ENCODE data around the gene PRKG1. TPM values are rescaled to one million over a fixed set of nuclear protein-coding genes. Genes with fewer than 3 reads are reported as not detected.

Gene PRKG1
- total RNA-seq, 5 donors from 2014 or later (not counting 1 experiment from before 2014, with no cell fraction given): 0.03 to 0.26 (median 0.19) TPM; not detected in 1

DNA sequence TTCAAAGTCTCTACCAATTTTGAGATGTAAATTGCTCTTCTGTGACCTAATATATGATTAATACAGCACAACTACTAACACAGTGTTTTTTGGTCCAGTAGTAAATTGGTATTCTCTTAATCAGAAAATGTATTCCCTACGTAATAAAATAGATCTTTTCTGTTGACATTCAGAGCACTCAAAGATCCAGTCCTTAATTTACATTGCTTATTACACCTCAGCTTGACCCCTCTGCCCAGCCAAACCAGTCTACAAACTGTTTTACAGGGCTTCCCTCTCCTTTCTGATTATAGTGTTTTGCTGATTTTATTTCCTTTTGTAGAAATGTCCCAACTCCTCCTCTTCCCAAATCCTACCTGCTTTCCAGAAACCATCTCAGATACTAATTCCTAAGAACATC, 293.4 kb downstream of the PRKG1 start:
- no peak overlapping the region for H3K27ac Mint-ChIP-seq
- Histone ChIP-seq H3K36me3 (ENCODE audit: control insufficient read depth in 2 of 2, extremely low read depth in 1 of 2, insufficient read depth in 1 of 2, low read length in 1 of 2) (no peaks in the 10 kb centered on the region), H3K9me3 (no peaks in the 10 kb centered on the region), H3K27me3 (replicated peaks in 1 of 2; ENCODE audit: control insufficient read depth in 2 of 2, extremely low read depth in 1 of 2, insufficient read depth in 2 of 2, low read length in 1 of 2) (no peaks in the 10 kb centered on the region), H3K27ac (ENCODE audit: low read length) (no peak overlapping the region), H3K4me1 (ENCODE audit: control insufficient read depth in 1 of 2, extremely low read depth in 1 of 2, insufficient read depth in 2 of 2, low read length in 2 of 2) (no peaks in the 10 kb centered on the region), H3K4me3 (ENCODE audit: control insufficient read depth in 1 of 2, extremely low read depth in 1 of 2, low read length in 1 of 2) (no peak overlapping the region)
- H3K9me3 Mint-ChIP-seq: no peaks in the 10 kb centered on the region
- ChIA-PET POLR2A (no interaction called here), CTCF (no interaction called here)
- no peaks in the 10 kb centered on the region for H3K4me1 Mint-ChIP-seq
- H3K27me3 Mint-ChIP-seq: no peaks in the 10 kb centered on the region
- H3K4me3 Mint-ChIP-seq: no peak overlapping the region
- ATAC-seq (replicated peaks in 1 of 4) (no peak), DNase-seq (no peak)
- H3K36me3 Mint-ChIP-seq: no peaks in the 10 kb centered on the region
- no CpG with 5 or more reads among the region's 1 CpG for WGBS (ENCODE audit: insufficient coverage)

DNA sequence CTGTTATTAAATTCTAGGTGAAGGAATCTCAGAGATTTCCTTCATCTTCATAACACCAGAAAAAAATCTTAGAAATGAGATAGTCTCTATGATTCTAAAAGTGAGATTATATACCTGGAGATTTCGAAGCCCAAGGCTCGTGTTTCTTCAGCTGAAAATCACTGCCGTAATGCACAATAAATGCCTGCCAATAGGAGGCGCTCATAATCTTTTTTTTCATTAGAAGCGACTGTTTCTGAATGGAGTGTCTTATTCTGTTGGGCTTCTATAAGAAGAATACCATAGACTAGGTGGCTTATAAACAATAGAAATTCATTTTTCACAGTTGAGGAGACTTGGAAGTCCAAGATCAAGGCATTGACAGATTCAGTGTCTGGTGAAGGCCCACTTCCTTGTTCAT, 294.7 kb downstream of the PRKG1 start:
- WGBS (ENCODE audit: insufficient coverage): 83% methylated on average over 4 of the region's 5 CpGs
- CTCF ChIA-PET: no interaction called here
- Mint-ChIP-seq H3K4me3 (no peak overlapping the region), H3K4me1 (no peaks in the 10 kb centered on the region), H3K36me3 (no peaks in the 10 kb centered on the region), H3K27ac (no peak overlapping the region), H3K9me3 (no peaks in the 10 kb centered on the region), H3K27me3 (no peaks in the 10 kb centered on the region)
- no peak overlapping the region for H3K4me3 ChIP-seq (ENCODE audit: control insufficient read depth in 1 of 2, extremely low read depth in 1 of 2, low read length in 1 of 2)
- no peaks in the 10 kb centered on the region for H3K27me3 ChIP-seq (replicated peaks in 1 of 2; ENCODE audit: control insufficient read depth in 2 of 2, extremely low read depth in 1 of 2, insufficient read depth in 2 of 2, low read length in 1 of 2)
- H3K36me3 ChIP-seq (ENCODE audit: control insufficient read depth in 2 of 2, extremely low read depth in 1 of 2, insufficient read depth in 1 of 2, low read length in 1 of 2): no peaks in the 10 kb centered on the region
- no peak overlapping the region for H3K27ac ChIP-seq (ENCODE audit: low read length)
- no peaks in the 10 kb centered on the region for H3K4me1 ChIP-seq (ENCODE audit: control insufficient read depth in 1 of 2, extremely low read depth in 1 of 2, insufficient read depth in 2 of 2, low read length in 2 of 2)
- ATAC-seq (replicated peaks in 1 of 4) (no peak), DNase-seq (no peak)
- no peaks in the 10 kb centered on the region for H3K9me3 ChIP-seq
- POLR2A ChIA-PET: no interaction called here

DNA sequence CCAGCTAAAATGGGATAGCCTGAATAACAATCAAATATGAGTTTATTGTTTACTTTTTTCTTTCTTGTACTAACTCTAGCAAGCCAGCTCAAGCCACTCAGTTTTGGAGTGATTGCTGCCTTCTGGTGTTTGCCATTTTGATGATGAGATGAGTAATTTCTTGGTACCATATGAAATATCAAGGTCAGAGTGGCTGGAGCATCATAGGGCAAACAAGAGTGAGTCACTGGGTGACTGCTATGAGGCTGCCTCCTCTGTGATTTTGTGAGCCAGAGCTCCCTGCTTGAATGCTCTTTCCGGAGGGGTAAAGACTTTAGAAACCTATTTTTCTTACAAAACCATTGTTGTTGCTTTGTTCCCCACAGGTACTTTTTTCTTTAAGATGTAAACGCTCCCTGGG, 295.6 kb downstream of the PRKG1 start:
- ChIA-PET POLR2A (no interaction called here), CTCF (no interaction called here)

DNA sequence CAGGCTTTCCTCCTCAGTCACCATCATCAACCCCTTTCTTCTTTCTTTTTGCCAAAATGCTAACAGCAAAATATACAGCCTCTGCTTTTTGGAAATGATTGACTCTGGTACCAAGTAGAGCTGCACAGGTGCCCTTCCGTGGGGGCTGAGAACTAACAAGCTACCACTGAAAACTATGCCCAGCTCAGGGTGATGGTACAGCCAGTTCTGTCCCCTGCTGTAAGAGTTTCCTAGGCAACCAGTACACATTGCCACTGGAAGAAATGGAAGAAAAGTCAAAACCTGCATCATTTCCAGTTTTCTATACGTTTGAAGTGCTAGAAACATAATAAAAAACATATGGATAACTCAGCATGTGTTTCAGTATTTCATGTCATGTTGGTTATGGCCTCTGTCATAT, 297.5 kb downstream of the PRKG1 start:
- Histone ChIP-seq H3K36me3 (ENCODE audit: control insufficient read depth in 2 of 2, extremely low read depth in 1 of 2, insufficient read depth in 1 of 2, low read length in 1 of 2) (no peaks in the 10 kb centered on the region), H3K27ac (ENCODE audit: low read length) (no peak overlapping the region), H3K9me3 (no peaks in the 10 kb centered on the region), H3K4me3 (ENCODE audit: control insufficient read depth in 1 of 2, extremely low read depth in 1 of 2, low read length in 1 of 2) (no peak overlapping the region), H3K4me1 (ENCODE audit: control insufficient read depth in 1 of 2, extremely low read depth in 1 of 2, insufficient read depth in 2 of 2, low read length in 2 of 2) (no peaks in the 10 kb centered on the region), H3K27me3 (replicated peaks in 1 of 2; ENCODE audit: control insufficient read depth in 2 of 2, extremely low read depth in 1 of 2, insufficient read depth in 2 of 2, low read length in 1 of 2) (no peaks in the 10 kb centered on the region)
- DNase-seq (no peak), ATAC-seq (replicated peaks in 1 of 4) (no peak)
- CTCF ChIA-PET: no interaction called here
- H3K36me3 Mint-ChIP-seq: no peaks in the 10 kb centered on the region
- no peaks in the 10 kb centered on the region for H3K9me3 Mint-ChIP-seq
- H3K27ac Mint-ChIP-seq: no peak overlapping the region
- no peak overlapping the region for H3K4me3 Mint-ChIP-seq
- 78% methylated on average over 1 of the region's 2 CpGs for WGBS (ENCODE audit: insufficient coverage)
- H3K27me3 Mint-ChIP-seq: no peaks in the 10 kb centered on the region
- POLR2A ChIA-PET: no interaction called here
- H3K4me1 Mint-ChIP-seq: no peaks in the 10 kb centered on the region

More for the DNA sequence above, 295.6 kb downstream of the PRKG1 start:
- Mint-ChIP-seq H3K27me3 (no peaks in the 10 kb centered on the region), H3K27ac (no peak overlapping the region), H3K9me3 (no peaks in the 10 kb centered on the region), H3K4me1 (no peaks in the 10 kb centered on the region), H3K4me3 (no peak overlapping the region), H3K36me3 (no peaks in the 10 kb centered on the region)
- no peak for ATAC-seq (replicated peaks in 1 of 4)
- no CpG with 5 or more reads among the region's 2 CpGs for WGBS (ENCODE audit: insufficient coverage)
- H3K27ac ChIP-seq (ENCODE audit: low read length): no peak overlapping the region
- H3K36me3 ChIP-seq (ENCODE audit: control insufficient read depth in 2 of 2, extremely low read depth in 1 of 2, insufficient read depth in 1 of 2, low read length in 1 of 2): no peaks in the 10 kb centered on the region
- no peaks in the 10 kb centered on the region for H3K4me1 ChIP-seq (ENCODE audit: control insufficient read depth in 1 of 2, extremely low read depth in 1 of 2, insufficient read depth in 2 of 2, low read length in 2 of 2)
- H3K27me3 ChIP-seq (replicated peaks in 1 of 2; ENCODE audit: control insufficient read depth in 2 of 2, extremely low read depth in 1 of 2, insufficient read depth in 2 of 2, low read length in 1 of 2): no peaks in the 10 kb centered on the region
- no peaks in the 10 kb centered on the region for H3K9me3 ChIP-seq
- DNase-seq: no peak
- H3K4me3 ChIP-seq (ENCODE audit: control insufficient read depth in 1 of 2, extremely low read depth in 1 of 2, low read length in 1 of 2): no peak overlapping the region

DNA sequence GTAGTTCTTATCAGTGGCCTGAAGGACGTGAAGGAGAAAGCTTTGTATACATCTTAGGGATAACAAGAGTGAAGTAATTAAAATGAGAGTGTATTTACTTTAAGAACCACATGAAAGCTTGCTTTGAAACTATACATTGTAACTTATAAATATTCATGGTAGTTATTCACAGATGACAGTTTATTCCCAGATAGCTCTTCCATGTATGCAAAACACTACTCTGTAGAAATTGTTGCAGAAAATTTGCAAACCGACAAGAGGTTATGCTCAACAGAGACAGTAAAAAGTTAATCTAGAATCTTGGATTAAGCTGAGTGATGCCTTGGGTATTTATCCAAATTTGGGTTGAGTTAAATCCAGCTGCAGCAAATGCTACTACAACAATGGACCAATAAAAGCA, 301.5 kb downstream of the PRKG1 start:
- Mint-ChIP-seq H3K36me3 (no peaks in the 10 kb centered on the region), H3K4me1 (no peaks in the 10 kb centered on the region), H3K4me3 (no peak overlapping the region), H3K27me3 (no peaks in the 10 kb centered on the region), H3K27ac (no peak overlapping the region), H3K9me3 (no peaks in the 10 kb centered on the region)
- no peak for DNase-seq
- ChIA-PET CTCF (no interaction called here), POLR2A (no interaction called here)
- no peak for ATAC-seq (replicated peaks in 1 of 4)
- no peak overlapping the region for H3K27ac ChIP-seq (ENCODE audit: low read length)
- no peaks in the 10 kb centered on the region for H3K27me3 ChIP-seq (replicated peaks in 1 of 2; ENCODE audit: control insufficient read depth in 2 of 2, extremely low read depth in 1 of 2, insufficient read depth in 2 of 2, low read length in 1 of 2)
- WGBS (ENCODE audit: insufficient coverage): 86% methylated on average over 1 of the region's 2 CpGs
- no peaks in the 10 kb centered on the region for H3K9me3 ChIP-seq
- H3K4me3 ChIP-seq (ENCODE audit: control insufficient read depth in 1 of 2, extremely low read depth in 1 of 2, low read length in 1 of 2): no peak overlapping the region
- no peaks in the 10 kb centered on the region for H3K36me3 ChIP-seq (ENCODE audit: control insufficient read depth in 2 of 2, extremely low read depth in 1 of 2, insufficient read depth in 1 of 2, low read length in 1 of 2)
- H3K4me1 ChIP-seq (ENCODE audit: control insufficient read depth in 1 of 2, extremely low read depth in 1 of 2, insufficient read depth in 2 of 2, low read length in 2 of 2): no peaks in the 10 kb centered on the region

DNA sequence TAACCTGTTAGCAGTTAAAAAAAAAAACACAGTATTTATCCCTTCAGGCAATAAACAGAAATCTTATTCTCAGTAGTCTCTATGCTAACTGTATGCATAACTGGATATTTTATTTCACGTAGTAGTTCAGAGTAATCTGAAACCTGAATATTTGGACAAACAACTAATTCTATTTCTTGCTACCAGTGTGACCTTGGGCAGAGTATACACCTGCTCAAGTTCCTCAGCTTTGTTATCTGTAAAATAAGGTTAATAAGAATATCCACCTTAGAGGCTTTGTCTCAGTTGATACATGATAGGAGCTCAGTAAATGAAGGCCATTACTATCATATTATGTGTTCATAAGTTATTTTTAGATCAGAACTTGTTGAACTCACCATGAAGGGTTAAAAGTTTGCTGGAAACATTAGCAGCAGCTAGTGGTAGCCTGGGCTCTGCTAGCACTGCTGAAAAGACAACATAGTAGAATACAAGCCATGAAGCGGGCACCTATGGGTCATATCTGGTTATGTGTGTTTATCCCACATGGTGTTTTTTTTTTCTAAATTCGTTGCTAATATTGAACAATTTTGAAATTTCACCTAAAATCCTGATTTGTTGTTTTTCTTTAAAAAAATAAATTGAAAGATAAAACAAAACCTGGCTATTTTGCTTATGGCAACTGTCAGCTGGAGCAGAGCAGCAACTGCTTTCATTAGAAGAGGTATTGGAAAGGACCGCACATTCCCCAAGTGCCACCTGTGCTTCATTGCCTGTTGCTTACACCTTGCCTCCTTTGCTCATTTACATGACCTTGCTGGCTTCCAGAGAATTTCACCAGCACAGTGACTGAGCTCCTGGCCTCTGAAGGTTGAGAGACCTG, 303.0 kb downstream of the PRKG1 start:
- WGBS (ENCODE audit: insufficient coverage): 100% methylated on average over 1 of the region's 4 CpGs
- no peak for ATAC-seq (replicated peaks in 1 of 4)
- DNase-seq: no peak
- Mint-ChIP-seq H3K27me3 (no peaks in the 10 kb centered on the region), H3K27ac (no peak overlapping the region), H3K36me3 (no peaks in the 10 kb centered on the region), H3K4me3 (no peak overlapping the region), H3K4me1 (no peaks in the 10 kb centered on the region), H3K9me3 (no peaks in the 10 kb centered on the region)
- H3K9me3 ChIP-seq: no peaks in the 10 kb centered on the region
- POLR2A ChIA-PET: no interaction called here
- CTCF ChIA-PET: interaction anchor here in 1 of 2 donors (1.1 kb wide), 1 partner anchor 12 kb away, joined by 4 read pairs; no protein-coding TSS in a partner anchor
- H3K4me3 ChIP-seq (ENCODE audit: control insufficient read depth in 1 of 2, extremely low read depth in 1 of 2, low read length in 1 of 2): no peak overlapping the region
- H3K4me1 ChIP-seq (ENCODE audit: control insufficient read depth in 1 of 2, extremely low read depth in 1 of 2, insufficient read depth in 2 of 2, low read length in 2 of 2): no peaks in the 10 kb centered on the region
- no peaks in the 10 kb centered on the region for H3K27me3 ChIP-seq (replicated peaks in 1 of 2; ENCODE audit: control insufficient read depth in 2 of 2, extremely low read depth in 1 of 2, insufficient read depth in 2 of 2, low read length in 1 of 2)
- H3K36me3 ChIP-seq (ENCODE audit: control insufficient read depth in 2 of 2, extremely low read depth in 1 of 2, insufficient read depth in 1 of 2, low read length in 1 of 2): no peaks in the 10 kb centered on the region
- no peak overlapping the region for H3K27ac ChIP-seq (ENCODE audit: low read length)
